Stimulated activated CD4-positive, alpha-beta T cell treated with anti-CD3 and anti-CD28 coated beads, Interleukin-1b, Interleukin-23, amount 100 ng/mL, for 1 hour (primary cell): Measurements from ENCODE around the gene ZNF318.
"Not testable (repeated sequence)": the region's sequence is repeated elsewhere in the genome, so short reads cannot be mapped to it uniquely, and the experiment has no call there.

ENCODE experiments used
- DNase-seq, 2 donors: peaks; one replicate each; pipeline ENCODE4 v3.0.0-alpha.2; 2020; ENCODE audit warnings: low read depth in 2 of 2

Gene ZNF318

GRCh38 chr6:43338243-43338642 is 31.2 kb downstream of the ZNF318 start:
- DNase-seq, result no peak

- no peak for DNase-seq
Measured at GRCh38 chr6:43336382-43336781, 33.1 kb downstream of the ZNF318 start.

- DNase-seq, result no peak
Measured at GRCh38 chr6:43335469-43335868, 34.0 kb downstream of the ZNF318 start.

GRCh38 chr6:43334466-43335095 is 34.9 kb downstream of the ZNF318 start:
- no peak for DNase-seq

- no peak for DNase-seq
Measured at GRCh38 chr6:43331891-43332290, 37.6 kb downstream of the ZNF318 start.

- no peak for DNase-seq
Measured at GRCh38 chr6:43331470-43331869, 38.0 kb downstream of the ZNF318 start.

- no peak for DNase-seq
Measured at GRCh38 chr6:43328528-43328927, 40.9 kb downstream of the ZNF318 start.

- DNase-seq, result no peak
Measured at GRCh38 chr6:43325876-43326275, 43.6 kb downstream of the ZNF318 start.

GRCh38 chr6:43318011-43318410 is 51.4 kb downstream of the ZNF318 start:
- DNase-seq, result no peak

GRCh38 chr6:43313813-43314212 is 55.6 kb downstream of the ZNF318 start:
- no peak for DNase-seq

GRCh38 chr6:43311666-43312065 is 57.8 kb downstream of the ZNF318 start:
- DNase-seq, result no peak

GRCh38 chr6:43310624-43311023 is 58.8 kb downstream of the ZNF318 start:
- no peak for DNase-seq

- no peak for DNase-seq
Measured at GRCh38 chr6:43310134-43310533, 59.3 kb downstream of the ZNF318 start.

- no peak for DNase-seq
Measured at GRCh38 chr6:43308990-43309477, 60.4 kb downstream of the ZNF318 start.

- DNase-seq, result no peak
Measured at GRCh38 chr6:43308101-43308989, 61.1 kb downstream of the ZNF318 start, which contains the start of gene CRIP3. Gene CRIP3, minus strand, starts transcription at chr6:43308826. Its CDS starts 34 bp downstream, at chr6:43308792.

- DNase-seq, result no peak
Measured at GRCh38 chr6:43307451-43308100, 61.9 kb downstream of the ZNF318 start.

- no peak for DNase-seq
Measured at GRCh38 chr6:43306086-43306485, 63.4 kb downstream of the ZNF318 start.

GRCh38 chr6:43304882-43305281 is 64.6 kb downstream of the ZNF318 start:
- DNase-seq, result no peak

GRCh38 chr6:43304361-43304760 is 65.1 kb downstream of the ZNF318 start:
- no peak for DNase-seq

- DNase-seq, result no peak
Measured at GRCh38 chr6:43303751-43304331, 65.6 kb downstream of the ZNF318 start.

GRCh38 chr6:43303006-43303405 is 66.4 kb downstream of the ZNF318 start:
- not testable (repeated sequence) for DNase-seq

GRCh38 chr6:43302126-43302525 is 67.3 kb downstream of the ZNF318 start:
- no peak for DNase-seq
